Measurements from ENCODE around the gene PLOD1. TPM values are rescaled to one million over a fixed set of nuclear protein-coding genes. Genes with fewer than 3 reads are reported as not detected.

Gene PLOD1
- total and polyA plus RNA-seq, 2 of the 13 experiments (the other 11 are each of a cell fraction or from before 2014, with no cell fraction given) = 70.1 to 318 TPM

DNA sequence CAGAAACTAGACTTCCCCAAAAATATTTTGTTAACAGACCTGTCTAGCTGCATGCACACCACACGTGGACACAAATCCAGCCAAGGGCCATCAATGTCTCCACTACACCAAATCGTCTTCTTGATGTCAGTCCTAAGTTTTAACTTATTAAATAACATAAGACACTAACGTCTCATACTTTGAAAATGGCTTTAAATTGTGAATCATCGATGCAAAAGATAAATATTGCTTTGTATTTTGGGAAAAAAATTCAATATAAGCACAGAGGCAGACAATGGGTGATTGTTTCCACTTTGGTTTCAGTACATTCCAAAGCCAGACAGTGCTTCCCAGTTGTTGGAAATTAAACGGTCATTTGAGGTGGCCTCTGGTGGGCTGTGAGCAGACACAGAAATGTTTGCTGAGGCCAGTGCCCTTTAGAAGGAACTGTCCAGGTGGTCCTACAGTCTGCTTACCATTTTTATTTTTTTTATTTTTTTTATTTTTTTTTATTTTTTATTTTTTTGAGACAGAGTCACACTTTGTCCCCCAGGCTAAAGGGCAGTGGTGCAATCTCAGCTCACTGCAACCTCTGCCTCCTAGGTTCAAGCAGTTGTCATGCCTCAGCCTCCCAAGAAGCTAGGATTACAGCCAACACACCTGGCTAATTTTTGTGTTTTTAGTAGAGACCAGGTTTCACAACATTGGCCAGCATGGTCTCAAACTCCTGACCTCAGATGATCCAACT lies 6.5 kb upstream of the PLOD1 start (continued):
- TF ChIP-seq ZNF704 (CRISPR knock-in tag; IDR thresholded peaks at IDR 0.05; ENCODE audit: borderline replicate concordance) (no peak), ZNF333 (CRISPR knock-in tag; IDR thresholded peaks at IDR 0.05; ENCODE audit: borderline replicate concordance) (no peak), HNF4G (IDR thresholded peaks at IDR 0.05; ENCODE audit: borderline replicate concordance, low read depth, low read length) (peak; percentile 82), HNF4G (CRISPR knock-in tag; IDR thresholded peaks at IDR 0.05; ENCODE audit: borderline replicate concordance, low read depth) (0 out of 2 replicates have a peak, but pooled peaks have one; percentile 37), MAX (IDR thresholded peaks at IDR 0.05) (peak; percentile 31), SP140L (CRISPR knock-in tag; IDR thresholded peaks at IDR 0.05; ENCODE audit: borderline replicate concordance) (no peak), POLR2AphosphoS2 (IDR thresholded peaks at IDR 0.05; ENCODE audit: low read depth, low read length) (no peak), TBL1XR1 (IDR thresholded peaks at IDR 0.05; ENCODE audit: borderline replicate concordance, low read length, partially characterized antibody) (no peak), ZNF543 (CRISPR knock-in tag; IDR thresholded peaks at IDR 0.05) (0 out of 2 replicates have a peak, but pooled peaks have one; percentile 31), MTF2 (CRISPR knock-in tag; IDR thresholded peaks at IDR 0.05; ENCODE audit: borderline replicate concordance) (no peak), SRSF4 (IDR thresholded peaks at IDR 0.05; ENCODE audit: low read depth, low read length, poor library complexity, severe bottlenecking) (no peak), ZNF431 (CRISPR knock-in tag; IDR thresholded peaks at IDR 0.05; ENCODE audit: borderline replicate concordance, low read depth) (no peak), PAWR (CRISPR knock-in tag; IDR thresholded peaks at IDR 0.05; ENCODE audit: borderline replicate concordance) (no peak), NCOR1 (IDR thresholded peaks at IDR 0.05; ENCODE audit: borderline replicate concordance, low read length) (peak; percentile 84), ZKSCAN1 (IDR thresholded peaks at IDR 0.05; ENCODE audit: low read length) (no peak), MEIS1 (CRISPR knock-in tag; IDR thresholded peaks at IDR 0.05; ENCODE audit: borderline replicate concordance) (peak; percentile 82; the same call in 1 of the 2 replicates), HMG20A (CRISPR knock-in tag; IDR thresholded peaks at IDR 0.05; ENCODE audit: borderline replicate concordance) (peak; percentile 48), ZNF30 (CRISPR knock-in tag; IDR thresholded peaks at IDR 0.05) (no peak), ZNF644 (CRISPR knock-in tag; IDR thresholded peaks at IDR 0.05; ENCODE audit: low read depth) (no peak), KMT2B (CRISPR knock-in tag; IDR thresholded peaks at IDR 0.05) (no peak), ZNF343 (CRISPR knock-in tag; IDR thresholded peaks at IDR 0.05) (no peak), ZNF530 (CRISPR knock-in tag; IDR thresholded peaks at IDR 0.05; ENCODE audit: low read depth) (no peak)
- TF ChIP-seq, protein P1, sequence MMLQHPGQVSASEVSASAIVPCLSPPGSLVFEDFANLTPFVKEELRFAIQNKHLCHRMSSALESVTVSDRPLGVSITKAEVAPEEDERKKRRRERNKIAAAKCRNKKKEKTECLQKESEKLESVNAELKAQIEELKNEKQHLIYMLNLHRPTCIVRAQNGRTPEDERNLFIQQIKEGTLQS (CRISPR knock-in tag; IDR thresholded peaks at IDR 0.05) = no peak
- TF ChIP-seq, protein P2, sequence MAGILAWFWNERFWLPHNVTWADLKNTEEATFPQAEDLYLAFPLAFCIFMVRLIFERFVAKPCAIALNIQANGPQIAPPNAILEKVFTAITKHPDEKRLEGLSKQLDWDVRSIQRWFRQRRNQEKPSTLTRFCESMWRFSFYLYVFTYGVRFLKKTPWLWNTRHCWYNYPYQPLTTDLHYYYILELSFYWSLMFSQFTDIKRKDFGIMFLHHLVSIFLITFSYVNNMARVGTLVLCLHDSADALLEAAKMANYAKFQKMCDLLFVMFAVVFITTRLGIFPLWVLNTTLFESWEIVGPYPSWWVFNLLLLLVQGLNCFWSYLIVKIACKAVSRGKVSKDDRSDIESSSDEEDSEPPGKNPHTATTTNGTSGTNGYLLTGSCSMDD (CRISPR knock-in tag; IDR thresholded peaks at IDR 0.05) = no peak
- TF ChIP-seq, protein P3, sequence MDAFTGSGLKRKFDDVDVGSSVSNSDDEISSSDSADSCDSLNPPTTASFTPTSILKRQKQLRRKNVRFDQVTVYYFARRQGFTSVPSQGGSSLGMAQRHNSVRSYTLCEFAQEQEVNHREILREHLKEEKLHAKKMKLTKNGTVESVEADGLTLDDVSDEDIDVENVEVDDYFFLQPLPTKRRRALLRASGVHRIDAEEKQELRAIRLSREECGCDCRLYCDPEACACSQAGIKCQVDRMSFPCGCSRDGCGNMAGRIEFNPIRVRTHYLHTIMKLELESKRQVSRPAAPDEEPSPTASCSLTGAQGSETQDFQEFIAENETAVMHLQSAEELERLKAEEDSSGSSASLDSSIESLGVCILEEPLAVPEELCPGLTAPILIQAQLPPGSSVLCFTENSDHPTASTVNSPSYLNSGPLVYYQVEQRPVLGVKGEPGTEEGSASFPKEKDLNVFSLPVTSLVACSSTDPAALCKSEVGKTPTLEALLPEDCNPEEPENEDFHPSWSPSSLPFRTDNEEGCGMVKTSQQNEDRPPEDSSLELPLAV (CRISPR knock-in tag; conservative IDR thresholded peaks at IDR 0.05; ENCODE audit: low read depth) = no peak
- TF ChIP-seq, protein P4, sequence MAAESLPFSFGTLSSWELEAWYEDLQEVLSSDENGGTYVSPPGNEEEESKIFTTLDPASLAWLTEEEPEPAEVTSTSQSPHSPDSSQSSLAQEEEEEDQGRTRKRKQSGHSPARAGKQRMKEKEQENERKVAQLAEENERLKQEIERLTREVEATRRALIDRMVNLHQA (CRISPR knock-in tag; IDR thresholded peaks at IDR 0.05) = no peak
